ENCODE results near the gene WWOX.

DNA sequence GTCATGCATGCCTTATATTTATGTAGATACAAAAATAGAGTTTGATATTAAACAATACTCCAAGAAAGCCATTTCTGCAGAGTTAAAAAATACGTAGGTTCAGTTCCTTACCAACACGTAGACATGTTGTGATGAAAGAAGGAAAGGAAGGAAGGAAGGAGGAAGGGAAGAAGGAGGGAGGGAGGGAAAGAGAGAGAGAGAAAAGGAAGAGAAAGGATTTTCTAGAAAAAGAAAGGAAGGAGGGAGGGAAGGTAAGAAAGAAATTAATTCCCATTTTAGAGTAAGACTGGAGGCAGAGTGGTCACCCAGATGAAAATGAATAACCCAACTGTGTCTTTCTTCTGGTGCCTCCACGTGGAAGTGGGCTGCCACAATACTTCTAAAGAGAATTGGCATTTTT is 652.1 kb downstream of the WWOX start:
- TF ChIP-seq CTCF (IDR thresholded peaks at IDR 0.05) (no peak), POLR2A (IDR thresholded peaks at IDR 0.05) (no peak)
